ENCODE measurements around the gene TAS2R10. TPM values are rescaled to one million over a fixed set of nuclear protein-coding genes. Genes with fewer than 3 reads are reported as not detected.
"Not testable (repeated sequence)": the region's sequence is repeated elsewhere in the genome, so short reads cannot be mapped to it uniquely, and the experiment has no call there.

Gene TAS2R10
- total RNA-seq, 1 donor from 2014 or later: 0.35 TPM

GRCh38 chr12:10810068-10810467 is 16.1 kb downstream of the TAS2R10 start, which contains the start of gene TAS2R9:
Gene TAS2R9 (minus strand): TSS chr12:10810168. CDS start chr12:10810075, 93 bp downstream.
- no peak within 1 kb of the TSS for H3K4me3 ChIP-seq
- no peaks in the 10 kb centered on the region for H3K9me3 ChIP-seq
- no peaks in the 10 kb centered on the region for H3K4me1 ChIP-seq
- no peak within 1 kb of the TSS for H3K27ac ChIP-seq
- intact Hi-C loops (cut with DNase I): no loop called here
- ATAC-seq (no peak), DNase-seq (no peak)
- TF ChIP-seq CTCF (IDR thresholded peaks at IDR 0.05): no peak
- no peaks in the 10 kb centered on the region for H3K36me3 ChIP-seq
- no peaks in the 10 kb centered on the region for H3K27me3 ChIP-seq (ENCODE audit: low read depth)

- H3K27ac ChIP-seq: no peak within 1 kb of the TSS
- H3K27me3 ChIP-seq (ENCODE audit: low read depth): no peaks in the 10 kb centered on the region
- intact Hi-C loops (cut with DNase I): no loop called here
- no peaks in the 10 kb centered on the region for H3K36me3 ChIP-seq
- no peak for TF ChIP-seq CTCF (IDR thresholded peaks at IDR 0.05)
- ATAC-seq: no peak
- H3K4me1 ChIP-seq: no peaks in the 10 kb centered on the region
- no peaks in the 10 kb centered on the region for H3K9me3 ChIP-seq
- no peak within 1 kb of the TSS for H3K4me3 ChIP-seq
- no peak for DNase-seq
Observed at GRCh38 chr12:10807186-10807585, 19.0 kb downstream of the TAS2R10 start, which contains the start of gene TAS2R8. Gene TAS2R8 (minus strand): TSS chr12:10807286. CDS start chr12:10806980, 306 bp downstream.

- Histone ChIP-seq H3K4me1 (no peaks in the 10 kb centered on the region), H3K27me3 (ENCODE audit: low read depth) (no peaks in the 10 kb centered on the region), H3K27ac (no peak within 1 kb of the TSS), H3K4me3 (no peak within 1 kb of the TSS), H3K36me3 (no peaks in the 10 kb centered on the region), H3K9me3 (no peaks in the 10 kb centered on the region)
- ATAC-seq (no peak), DNase-seq (no peak)
- TF ChIP-seq CTCF (IDR thresholded peaks at IDR 0.05): no peak
- intact Hi-C loops (cut with DNase I): no loop called here
Observed at GRCh38 chr12:10802587-10802986, 23.6 kb downstream of the TAS2R10 start, which contains the start of gene TAS2R7. Gene TAS2R7 (minus strand): TSS chr12:10802627. CDS start chr12:10802570, 57 bp downstream.

- H3K27me3 ChIP-seq (ENCODE audit: low read depth): no peaks in the 10 kb centered on the region
- ATAC-seq: no peak
- H3K4me1 ChIP-seq: no peaks in the 10 kb centered on the region
- intact Hi-C loops (cut with DNase I): no loop called here
- H3K36me3 ChIP-seq: no peaks in the 10 kb centered on the region
- no peak for DNase-seq
- H3K9me3 ChIP-seq: no peaks in the 10 kb centered on the region
- no peak overlapping the region for H3K4me3 ChIP-seq
- no peak overlapping the region for H3K27ac ChIP-seq
- no peak for TF ChIP-seq CTCF (IDR thresholded peaks at IDR 0.05)
Observed at GRCh38 chr12:10801741-10802140, 24.4 kb downstream of the TAS2R10 start.

GRCh38 chr12:10794222-10794621 is 31.9 kb downstream of the TAS2R10 start:
- no peaks in the 10 kb centered on the region for H3K27me3 ChIP-seq (ENCODE audit: low read depth)
- H3K9me3 ChIP-seq: no peaks in the 10 kb centered on the region
- H3K4me1 ChIP-seq: no peaks in the 10 kb centered on the region
- DNase-seq (no peak), ATAC-seq (no peak)
- H3K27ac ChIP-seq: no peak overlapping the region
- no peaks in the 10 kb centered on the region for H3K36me3 ChIP-seq
- intact Hi-C loops (cut with DNase I): no loop called here
- H3K4me3 ChIP-seq: no peak overlapping the region
- TF ChIP-seq CTCF (IDR thresholded peaks at IDR 0.05): no peak

GRCh38 chr12:10791769-10792168 is 34.4 kb downstream of the TAS2R10 start:
- H3K36me3 ChIP-seq; H3K4me1 ChIP-seq; H3K4me3 ChIP-seq; DNase-seq; intact Hi-C loops (cut with DNase I); ATAC-seq; H3K9me3 ChIP-seq; H3K27ac ChIP-seq; H3K27me3 ChIP-seq (ENCODE audit: low read depth): not testable (repeated sequence)
